GM18498 (cell line): Measurements from ENCODE around the gene TAF15.
A peak's percentile ranks its signal among the peaks of the same experiment; 100 is the strongest.

Experiments
- ATAC-seq: cut with Tn5 transposase; IDR thresholded peaks from one replicate; pipeline ENCODE4 v1.9.1; 2021; ENCODE audit warnings: mild to moderate bottlenecking, moderate library complexity; ENCODE audit not compliant: unreplicated experiment

The TAF15 gene

DNA sequence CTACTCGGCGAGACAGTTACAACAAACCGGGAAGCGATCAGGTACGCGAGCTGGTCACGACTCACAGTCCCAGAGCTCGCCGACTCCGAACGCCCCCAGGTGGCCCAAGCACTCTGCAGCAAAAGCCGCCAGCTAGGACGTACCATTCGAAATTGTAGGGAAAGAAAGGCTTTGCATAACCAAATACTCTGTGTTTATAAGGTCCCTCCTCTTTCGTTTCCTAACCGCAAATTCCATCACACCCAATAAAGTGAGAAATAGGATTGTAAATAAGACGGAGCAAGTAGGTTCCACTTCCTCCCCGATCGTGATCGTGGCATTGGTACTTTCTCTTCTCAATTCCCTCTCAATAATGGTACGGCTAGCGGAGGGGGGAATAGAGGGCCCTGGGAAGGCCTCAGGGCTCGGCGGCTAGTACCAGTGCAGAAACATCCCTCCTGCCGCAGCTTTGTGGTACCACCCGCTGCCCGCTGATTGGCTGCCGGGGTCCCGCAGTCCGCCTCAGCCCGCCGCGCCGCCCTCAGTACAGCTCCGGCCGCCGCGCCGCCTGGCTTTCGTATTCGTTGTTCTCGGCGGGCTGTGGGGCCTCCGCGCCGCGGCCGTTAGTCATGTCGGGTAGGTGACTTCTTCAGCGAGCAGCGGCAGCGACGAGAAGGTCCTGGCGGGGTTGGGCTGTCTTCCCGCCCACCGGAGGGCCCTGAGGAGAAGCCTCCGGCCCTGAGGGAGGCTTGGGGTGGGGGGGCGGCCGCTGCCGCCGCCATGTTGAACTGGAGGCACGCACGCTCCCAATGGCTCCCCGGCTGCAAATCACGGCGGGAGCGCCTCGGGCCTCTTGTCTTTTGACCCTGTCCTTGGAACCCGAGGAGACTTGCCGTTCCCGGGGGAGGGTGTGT lies at the start of gene TAF15:
TSS of gene TAF15 (plus strand) at position 523 of the 893 bp plus-strand sequence. CDS start at position 609, 86 bp downstream.
- peak; percentile 94 for ATAC-seq

DNA sequence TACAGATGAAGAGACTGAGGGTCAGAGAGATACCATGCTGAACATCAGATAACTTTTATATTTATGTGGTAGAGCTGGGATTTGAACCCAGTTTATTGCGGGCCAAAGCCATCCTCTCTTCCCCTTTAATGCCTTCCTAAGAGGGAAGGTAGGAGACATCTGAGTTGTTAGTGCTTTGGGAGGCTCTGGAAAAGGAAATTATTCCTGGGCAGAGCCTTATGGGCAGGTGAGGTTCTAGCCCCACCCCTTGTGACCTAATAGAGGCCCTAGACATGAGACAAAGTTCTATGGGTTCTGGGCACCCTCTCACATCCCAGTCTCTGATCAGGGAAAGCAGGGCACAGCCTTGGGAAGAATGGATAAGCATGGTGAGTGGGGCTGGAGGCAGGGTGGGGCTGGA lies 48.7 kb upstream of the TAF15 start, which contains the start of gene C17orf50:
TSS of gene C17orf50 (plus strand) at position 301 of the 400 bp plus-strand sequence. CDS start at position 356, 55 bp downstream.
- ATAC-seq: no peak

DNA sequence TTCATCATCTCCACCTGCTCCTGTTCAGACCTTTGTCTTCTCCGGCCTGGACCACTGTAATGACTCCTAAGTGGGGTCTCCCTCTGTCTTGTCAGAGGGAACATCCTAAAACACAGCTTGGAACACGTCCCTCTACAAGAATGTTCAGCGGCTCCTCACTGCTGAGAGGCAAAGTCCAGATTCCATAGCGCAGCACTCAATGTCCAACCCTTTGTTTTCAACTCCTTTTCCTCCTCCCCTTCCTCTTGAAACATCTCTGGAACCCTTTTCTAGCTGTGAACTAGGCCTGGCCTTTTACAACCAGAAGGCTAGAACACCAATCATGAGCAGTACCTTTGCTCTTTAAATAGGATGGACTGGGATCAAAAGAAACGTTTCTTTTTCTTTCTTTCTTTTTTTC lies 47.7 kb upstream of the TAF15 start:
- ATAC-seq: no peak

DNA sequence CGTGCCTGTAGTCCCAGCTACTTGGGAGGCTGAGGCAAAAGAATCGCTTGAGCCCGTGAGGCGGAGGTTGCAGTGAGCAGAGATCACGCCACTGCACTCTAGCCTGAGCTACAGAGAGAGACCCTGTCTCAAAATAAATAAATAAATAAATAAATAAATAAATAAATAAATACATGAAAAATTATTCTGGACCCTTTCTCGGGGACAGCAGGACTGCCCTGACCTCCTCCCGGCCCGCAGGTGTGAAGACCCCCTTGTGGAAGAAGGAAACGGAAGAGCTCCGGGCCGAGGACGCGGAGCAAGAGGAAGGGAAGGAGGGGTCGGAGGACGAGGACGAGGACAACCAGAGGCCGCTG lies 45.5 kb upstream of the TAF15 start:
- no peak for ATAC-seq

DNA sequence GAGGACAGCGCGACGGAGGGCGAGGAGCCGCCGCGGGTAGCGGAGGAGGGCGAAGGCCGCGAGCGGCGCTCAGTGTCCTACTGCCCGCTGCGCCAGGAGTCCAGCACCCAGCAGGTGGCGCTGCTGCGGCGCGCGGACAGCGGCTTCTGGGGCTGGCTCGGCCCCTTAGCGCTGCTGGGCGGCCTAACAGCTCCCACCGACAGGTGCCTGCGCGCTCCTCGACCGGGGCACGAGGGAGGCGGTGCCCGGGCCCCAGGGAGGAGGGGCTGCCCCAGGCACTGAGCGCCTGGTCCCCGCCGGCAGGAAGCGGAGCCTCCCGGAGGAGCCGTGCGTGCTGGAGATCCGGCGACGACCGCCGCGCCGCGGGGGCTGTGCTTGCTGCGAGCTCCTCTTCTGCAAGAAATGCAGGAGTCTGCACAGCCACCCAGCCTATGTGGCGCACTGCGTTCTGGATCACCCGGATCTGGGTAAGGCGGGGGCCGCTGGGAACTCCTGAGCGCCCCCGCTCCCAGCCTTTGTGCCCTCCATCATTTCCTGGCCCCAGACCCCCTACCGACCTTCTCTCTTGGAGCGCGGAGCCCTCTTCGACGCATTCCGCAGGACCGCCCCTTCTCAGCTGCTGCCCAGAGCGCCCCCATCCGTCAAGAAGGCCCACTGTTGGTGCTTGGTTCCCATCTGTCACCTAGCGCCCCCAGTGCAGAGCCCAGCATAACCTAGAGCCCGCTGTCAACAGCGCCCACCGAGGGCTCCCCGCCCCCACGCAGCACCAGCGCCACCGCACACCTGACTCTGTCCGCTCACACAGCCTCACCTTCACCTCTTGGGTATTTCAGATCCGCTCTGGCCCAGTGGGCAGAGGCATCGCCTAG lies 44.9 kb upstream of the TAF15 start:
- ATAC-seq: peak; percentile 90

DNA sequence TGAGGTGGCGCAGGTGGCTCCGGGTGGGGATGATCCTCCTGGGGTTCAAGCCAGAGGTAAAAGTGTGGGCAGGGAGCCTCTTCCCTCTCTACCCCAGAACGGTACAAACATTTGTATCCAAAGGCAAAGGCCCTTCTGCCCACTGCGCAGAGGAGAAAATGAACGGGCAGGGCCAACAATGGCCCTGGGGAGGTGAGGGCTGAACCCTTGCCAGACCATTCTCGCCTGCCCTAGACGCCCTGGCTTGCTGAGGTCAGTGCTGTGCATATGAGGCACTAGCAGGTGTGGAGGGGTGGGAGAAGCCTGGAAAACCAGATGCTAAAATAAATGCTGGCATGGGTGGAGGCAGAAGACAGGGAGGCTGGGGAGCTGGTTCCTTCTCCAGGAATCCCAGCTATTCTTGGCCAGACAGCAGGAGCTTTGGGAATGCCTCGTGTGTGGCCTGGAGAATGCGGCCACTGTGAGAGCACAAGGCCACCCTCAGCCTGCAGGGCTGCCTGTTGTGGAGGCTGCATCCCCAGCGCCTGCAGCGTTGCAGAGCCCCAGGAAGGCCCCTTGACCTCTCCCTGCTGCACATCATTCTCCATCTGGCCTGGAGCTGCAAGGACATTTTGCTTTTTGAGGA lies 44.1 kb upstream of the TAF15 start:
- ATAC-seq: no peak

DNA sequence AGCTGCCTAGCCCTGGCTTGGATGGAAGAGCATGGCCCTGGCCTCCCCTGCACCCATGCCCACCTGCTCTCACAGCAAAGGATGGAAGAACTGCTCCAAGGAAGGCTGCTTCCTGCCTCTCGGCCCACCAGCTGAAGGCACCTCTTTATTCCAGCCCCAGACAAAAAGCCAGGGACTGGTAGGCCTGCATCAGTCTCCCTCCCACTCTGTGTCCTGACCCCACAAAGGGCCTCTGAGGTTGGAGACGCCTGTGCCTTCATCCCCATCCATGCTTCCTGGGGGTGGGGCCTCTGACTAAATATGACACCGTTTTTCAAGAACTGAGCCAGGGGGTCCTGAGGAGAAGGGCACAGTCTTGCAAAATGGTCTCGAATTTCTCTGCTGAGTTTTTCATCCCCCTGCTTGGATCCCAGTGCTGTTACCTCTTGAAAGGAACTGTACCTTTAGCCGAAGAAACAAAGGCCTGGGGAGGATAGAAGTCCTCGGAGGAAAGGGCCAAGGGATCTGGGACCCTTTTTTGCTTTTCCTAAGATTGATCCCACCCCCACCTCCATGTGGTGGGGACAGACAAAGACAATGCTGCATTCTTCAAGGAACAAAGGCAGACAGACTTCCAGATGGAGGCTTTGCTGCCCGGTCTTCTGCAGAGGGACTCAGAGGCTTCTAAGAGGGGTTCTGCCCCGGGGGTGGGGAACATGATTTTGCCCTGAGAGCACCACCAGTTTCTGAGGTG lies 43.4 kb upstream of the TAF15 start:
- ATAC-seq: no peak

DNA sequence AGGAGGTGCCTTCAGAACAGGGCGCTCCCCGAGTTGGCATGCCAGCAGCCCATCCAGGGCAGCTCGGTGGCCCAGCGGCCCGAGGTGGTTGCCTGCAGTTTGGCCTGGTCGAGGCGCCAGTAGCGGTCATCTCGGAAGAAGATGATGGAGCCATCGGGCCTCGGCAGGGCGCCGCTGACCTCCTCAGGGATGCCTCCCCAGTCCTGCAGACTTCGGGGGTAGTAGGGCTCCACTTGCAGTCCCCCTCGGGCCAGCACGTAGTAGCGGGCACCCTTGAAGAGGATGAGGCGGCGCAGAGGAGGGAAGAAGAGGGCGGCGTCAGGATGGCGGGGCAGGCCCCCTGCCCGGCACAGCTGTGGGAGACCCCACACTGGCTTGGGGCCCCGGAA lies 42.8 kb upstream of the TAF15 start:
- ATAC-seq: no peak

DNA sequence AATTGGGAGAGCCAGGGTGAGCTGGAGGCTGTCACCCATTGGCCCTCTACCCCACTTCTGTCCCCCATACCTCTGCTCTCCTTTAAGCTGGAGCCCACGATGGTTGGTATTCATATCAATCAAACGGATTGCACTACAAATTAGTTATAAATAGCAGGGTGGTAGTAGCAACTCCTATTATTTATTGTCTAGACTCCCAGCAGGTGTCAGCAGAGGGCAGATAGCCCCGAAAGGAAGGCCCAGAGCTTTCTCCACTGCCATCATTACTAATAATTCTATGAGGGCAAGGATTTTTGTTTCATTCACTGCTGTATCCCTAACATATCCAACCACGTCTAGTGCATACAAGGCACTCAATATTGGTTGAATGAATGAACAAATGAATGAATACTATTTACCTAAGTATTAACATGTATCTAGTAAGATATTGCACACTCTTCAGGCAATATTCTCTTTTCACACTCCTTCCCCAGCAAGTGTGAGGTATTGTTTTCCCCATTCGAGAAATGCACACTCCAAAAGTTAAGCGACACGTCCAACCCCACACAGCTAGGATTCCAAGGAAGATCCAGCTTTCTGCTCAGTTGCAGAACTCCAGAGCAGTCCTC lies 42.3 kb upstream of the TAF15 start:
- ATAC-seq: no peak

DNA sequence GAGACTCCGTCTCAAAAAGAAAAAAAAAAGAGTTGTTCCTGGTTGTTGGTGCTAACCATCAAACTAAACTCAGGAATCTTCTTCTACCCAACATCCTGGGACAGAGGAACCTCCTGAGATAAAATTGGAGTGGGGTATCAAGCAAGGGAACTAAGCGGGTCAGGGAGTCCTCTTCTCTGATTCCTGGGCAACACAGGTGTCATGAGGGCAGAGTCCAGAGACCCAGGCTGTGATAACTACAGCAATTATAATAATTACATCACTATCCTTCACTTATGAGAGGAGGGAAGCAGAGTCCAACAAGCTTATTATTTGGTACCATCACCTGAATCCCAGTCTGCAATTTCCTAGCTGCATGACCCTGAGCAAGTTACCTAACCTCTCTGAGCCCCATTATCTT lies 40.5 kb upstream of the TAF15 start:
- ATAC-seq: no peak

DNA sequence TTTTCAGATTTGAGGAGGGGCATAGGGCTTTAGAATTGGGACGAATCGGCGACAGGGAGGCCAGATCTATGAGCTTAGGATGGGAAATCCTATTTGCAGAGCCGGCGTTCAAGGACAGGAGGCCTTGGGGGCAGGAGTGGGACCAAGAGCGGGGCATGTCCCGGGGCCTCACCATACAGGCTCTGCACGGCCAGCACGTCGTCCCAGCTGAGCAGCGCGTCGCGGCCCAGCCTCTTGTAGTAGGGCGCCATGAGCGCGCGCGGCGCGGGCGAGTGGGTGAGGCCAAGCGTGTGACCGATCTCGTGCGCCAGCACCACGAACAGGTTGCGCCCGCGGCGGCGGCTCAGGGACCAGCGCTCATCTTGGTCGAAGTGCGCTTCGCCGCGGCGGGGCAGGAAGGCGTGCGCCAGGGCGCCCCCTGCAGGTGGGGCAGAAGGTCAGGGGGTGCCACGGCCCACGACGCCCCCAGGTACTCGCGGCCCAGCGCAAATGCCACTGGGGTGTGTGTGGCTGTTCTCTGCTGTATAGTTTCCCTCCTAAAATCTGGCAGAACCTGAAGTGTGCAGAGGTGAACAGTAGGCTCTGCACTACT lies 39.3 kb upstream of the TAF15 start:
- ATAC-seq: no peak

DNA sequence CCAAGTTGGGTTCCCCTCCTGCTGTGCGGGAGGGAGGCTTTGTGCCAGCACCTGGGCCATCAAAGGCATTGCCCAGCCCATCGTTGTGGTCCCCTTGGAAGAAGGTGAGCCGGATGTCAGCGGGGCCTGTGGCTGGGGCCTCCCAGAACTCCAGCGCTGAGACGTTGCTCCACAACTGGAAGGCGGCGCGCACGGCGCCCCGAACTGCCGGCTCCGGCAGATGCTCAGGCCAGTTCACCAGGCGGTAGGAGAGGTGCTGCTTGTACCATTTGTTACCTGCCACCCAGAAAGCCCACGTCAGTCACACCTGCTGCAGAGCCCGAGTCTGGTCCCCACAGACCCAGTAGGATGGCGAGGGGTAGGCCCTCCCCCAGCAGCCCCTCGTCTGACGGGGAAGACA lies 36.2 kb upstream of the TAF15 start:
- no peak for ATAC-seq

DNA sequence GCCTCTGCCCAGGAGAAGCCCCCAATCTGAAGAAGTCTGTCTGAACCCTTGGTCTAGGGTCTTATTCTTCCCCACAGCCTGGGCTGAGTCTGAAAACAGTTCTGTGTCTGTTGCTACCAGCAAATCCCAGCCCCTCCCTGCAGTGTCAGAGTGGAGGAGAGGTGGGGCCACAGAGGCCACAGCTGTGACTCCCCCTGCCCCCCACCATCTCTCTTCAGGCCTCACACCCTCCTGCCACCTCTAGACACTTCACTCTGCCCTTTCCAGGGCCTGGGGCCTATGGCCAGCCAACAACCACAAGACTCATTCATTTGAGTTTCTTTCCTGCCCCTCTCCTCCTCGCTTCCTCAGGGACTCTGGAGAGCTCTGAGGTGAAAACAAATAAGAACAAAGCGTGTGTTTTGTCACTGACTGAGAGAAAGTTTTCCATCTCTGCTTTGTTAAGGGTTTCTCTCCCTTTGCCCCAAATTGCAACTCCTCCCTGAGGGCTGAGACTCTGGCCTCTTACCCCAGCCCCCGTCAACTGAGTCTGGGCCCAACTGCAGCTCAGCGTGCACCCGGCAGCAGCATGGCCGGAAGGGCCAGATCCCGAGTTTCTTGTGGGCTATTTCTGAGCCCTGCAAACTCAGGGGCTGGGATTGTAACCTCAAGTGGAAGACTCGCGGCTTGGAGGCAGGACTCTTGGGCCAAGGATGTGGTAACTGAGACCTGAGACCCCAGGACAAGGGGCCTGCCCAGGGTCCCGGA lies 35.4 kb upstream of the TAF15 start:
- no peak for ATAC-seq

DNA sequence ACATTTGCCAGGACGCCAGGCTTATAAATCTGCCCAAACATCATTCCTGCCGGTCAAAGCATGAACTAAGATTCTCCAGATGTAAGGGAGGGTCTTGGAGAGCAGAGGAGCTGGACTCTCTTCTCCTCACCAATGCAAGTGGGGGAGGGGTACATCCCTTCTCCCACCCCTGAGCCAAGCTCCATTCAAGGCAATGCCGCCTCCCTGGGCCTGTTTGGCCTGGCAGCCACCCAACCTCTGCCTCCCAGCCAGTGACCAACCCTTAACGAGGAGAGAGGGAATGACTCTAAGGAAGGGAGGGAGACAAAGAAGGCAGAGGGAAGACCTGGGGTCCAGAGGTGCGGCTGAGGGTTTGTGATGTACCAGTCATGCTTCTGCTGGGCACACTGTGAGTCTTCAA lies 34.8 kb upstream of the TAF15 start:
- ATAC-seq: no peak

DNA sequence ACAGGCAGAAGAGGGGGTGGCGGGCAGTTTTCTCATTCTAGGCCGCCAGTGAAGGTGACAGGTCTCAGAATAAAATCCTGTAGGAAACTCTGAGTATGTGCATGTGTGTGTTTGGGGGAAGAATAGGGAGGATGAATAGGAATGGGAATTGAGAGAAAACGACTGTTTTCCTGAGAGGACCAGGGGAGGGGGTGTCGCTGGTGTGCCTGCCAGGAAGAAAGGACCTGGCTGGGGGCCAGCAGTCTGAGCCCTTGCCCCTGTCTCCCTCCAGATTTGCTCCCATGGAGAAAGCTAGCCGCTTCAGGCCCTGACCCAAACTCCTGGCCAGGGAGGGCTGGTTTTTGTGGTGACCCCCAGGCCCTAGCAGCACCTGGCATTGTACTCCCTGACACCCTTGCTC lies 34.2 kb upstream of the TAF15 start:
- ATAC-seq: no peak

DNA sequence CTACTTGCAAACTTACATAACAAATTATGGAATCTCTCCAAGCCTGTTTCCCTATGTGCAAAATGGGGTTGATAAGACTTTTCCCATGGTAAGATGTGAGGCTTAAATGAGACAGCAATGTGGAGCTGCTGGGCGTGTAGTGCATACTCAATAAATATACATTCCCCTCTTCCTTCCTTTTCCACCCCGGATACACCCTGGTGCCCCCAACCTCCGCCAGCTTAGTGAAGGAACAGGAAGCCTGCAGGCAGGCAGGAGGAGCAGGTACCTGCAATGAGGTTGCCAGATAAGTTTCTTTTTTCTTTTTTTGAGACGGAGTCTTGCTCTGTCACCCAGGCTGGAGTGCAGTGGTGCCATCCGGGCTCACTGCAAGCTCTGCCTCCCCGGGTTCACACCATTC lies 33.7 kb upstream of the TAF15 start:
- no peak for ATAC-seq

DNA sequence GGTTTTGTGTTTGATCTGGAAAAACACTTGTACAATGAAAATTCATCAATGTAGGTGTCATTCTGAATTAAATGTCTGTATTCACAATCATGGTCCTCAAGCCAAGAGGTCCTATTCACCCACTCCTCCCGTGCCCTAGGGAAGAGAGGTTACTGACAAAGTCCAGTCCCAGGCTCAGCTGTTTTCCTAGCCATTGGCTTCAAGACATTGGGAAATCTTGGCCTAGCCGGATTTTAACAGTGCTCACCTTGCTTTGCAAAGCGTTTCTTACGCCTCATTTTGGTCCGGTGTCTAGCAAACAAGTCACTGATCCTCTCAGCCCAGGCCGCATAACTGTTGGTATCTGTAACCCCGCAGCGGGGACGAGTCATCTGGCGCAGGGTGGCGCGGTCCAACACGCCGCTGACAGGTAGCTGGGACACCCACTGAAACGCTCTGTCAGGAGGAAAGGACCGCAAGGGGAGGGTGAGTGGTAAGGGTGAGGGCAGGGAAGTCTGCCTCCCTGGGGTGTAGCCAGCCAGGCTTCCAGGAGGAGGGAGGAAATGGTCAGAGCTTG lies 30.6 kb upstream of the TAF15 start:
- no peak for ATAC-seq

DNA sequence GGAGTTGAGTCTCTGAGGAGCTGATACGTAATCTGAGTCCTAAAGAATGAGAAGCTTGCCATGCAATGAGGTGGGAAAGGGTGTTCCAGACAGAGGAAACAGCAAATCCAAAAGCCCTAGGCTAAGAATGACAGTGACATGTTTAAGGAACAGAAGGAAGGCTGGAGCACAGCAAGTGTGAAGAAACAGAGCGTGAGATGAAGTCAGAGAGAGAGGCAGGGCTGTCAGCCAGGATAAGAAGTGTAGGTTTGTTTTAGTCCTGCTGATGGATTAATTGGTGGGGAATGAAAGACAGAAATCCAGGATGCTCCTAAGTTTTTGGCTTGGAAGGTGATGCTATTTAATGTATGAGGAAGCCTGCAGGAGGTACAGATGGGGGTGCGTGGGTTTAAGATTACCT lies 28.3 kb upstream of the TAF15 start:
- no peak for ATAC-seq

DNA sequence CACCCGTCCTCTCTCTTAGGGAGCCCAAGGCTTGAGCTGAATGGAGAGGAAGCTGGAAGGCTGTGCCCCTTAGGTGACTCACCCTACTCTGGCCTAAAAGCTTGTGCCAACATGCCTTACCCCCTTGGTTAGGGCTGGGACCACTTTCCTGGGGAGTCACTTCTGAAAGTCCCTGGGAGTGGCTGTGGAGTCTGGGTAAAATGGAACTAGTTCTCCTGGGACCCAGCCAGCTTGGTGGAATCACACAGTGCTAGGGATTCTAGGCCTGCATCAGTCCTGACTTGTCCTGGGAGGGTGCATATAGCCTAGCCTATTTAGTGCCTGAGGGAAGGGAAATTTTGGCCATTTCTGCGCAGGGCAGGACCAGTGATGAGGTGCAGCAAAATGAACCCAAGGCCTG lies 24.4 kb upstream of the TAF15 start:
- no peak for ATAC-seq
